Femur (tissue), 1 donor: ENCODE data around the gene CPXM2.
"Not testable (repeated sequence)": the region's sequence is repeated elsewhere in the genome, so short reads cannot be mapped to it uniquely, and the experiment has no call there.

ENCODE experiments used
- DNase-seq: peaks from one replicate; pipeline ENCODE4 v3.0.0-alpha.2; 2017

Gene CPXM2

GRCh38 chr10:123761666-123762230 is 129.9 kb downstream of the CPXM2 start:
- no peak for DNase-seq

GRCh38 chr10:123761038-123761428 is 130.6 kb downstream of the CPXM2 start:
- no peak for DNase-seq

- DNase-seq: no peak
Measured at GRCh38 chr10:123760356-123761037, 131.1 kb downstream of the CPXM2 start.

GRCh38 chr10:123759501-123760031 is 132.0 kb downstream of the CPXM2 start:
- no peak for DNase-seq

GRCh38 chr10:123759041-123759440 is 132.6 kb downstream of the CPXM2 start:
- no peak for DNase-seq

GRCh38 chr10:123757853-123758252 is 133.8 kb downstream of the CPXM2 start:
- no peak for DNase-seq

GRCh38 chr10:123755061-123755460 is 136.5 kb downstream of the CPXM2 start:
- no peak for DNase-seq

GRCh38 chr10:123754123-123754522 is 137.5 kb downstream of the CPXM2 start:
- no peak for DNase-seq

GRCh38 chr10:123751342-123752134 is 140.1 kb downstream of the CPXM2 start:
- no peak for DNase-seq

GRCh38 chr10:123750901-123751300 is 140.7 kb downstream of the CPXM2 start:
- no peak for DNase-seq

- DNase-seq: no peak
Measured at GRCh38 chr10:123748711-123749110, 142.9 kb downstream of the CPXM2 start.

- DNase-seq: no peak
Measured at GRCh38 chr10:123747426-123747825, 144.2 kb downstream of the CPXM2 start.

GRCh38 chr10:123746942-123747341 is 144.7 kb downstream of the CPXM2 start:
- DNase-seq: no peak

GRCh38 chr10:123746520-123746919 is 145.1 kb downstream of the CPXM2 start:
- DNase-seq: no peak

GRCh38 chr10:123746061-123746460 is 145.5 kb downstream of the CPXM2 start:
- no peak for DNase-seq

GRCh38 chr10:123744224-123744536 is 147.4 kb downstream of the CPXM2 start:
- no peak for DNase-seq

- DNase-seq: no peak
Measured at GRCh38 chr10:123743441-123744223, 148.0 kb downstream of the CPXM2 start.

GRCh38 chr10:123742751-123743440 is 148.7 kb downstream of the CPXM2 start:
- DNase-seq: no peak

- DNase-seq: no peak
Measured at GRCh38 chr10:123741711-123742110, 149.9 kb downstream of the CPXM2 start.

- no peak for DNase-seq
Measured at GRCh38 chr10:123741146-123741545, 150.5 kb downstream of the CPXM2 start.

- DNase-seq: not testable (repeated sequence)
Measured at GRCh38 chr10:123736917-123737316, 154.7 kb downstream of the CPXM2 start.

- DNase-seq: no peak
Measured at GRCh38 chr10:123729523-123729922, 162.1 kb downstream of the CPXM2 start.

- no peak for DNase-seq
Measured at GRCh38 chr10:123726836-123727235, 164.8 kb downstream of the CPXM2 start.
